ENCODE data around the gene HAT1. TPM values are rescaled to one million over a fixed set of nuclear protein-coding genes. Genes with fewer than 3 reads are reported as not detected.

HAT1 gene
- total and polyA plus RNA-seq, 9 donors, result 22.7 to 46.1 (median 33.3) TPM

GRCh38 chr2:172031536-172031935 lies 109.3 kb downstream of the HAT1 start:
- Histone ChIP-seq H3K9me3 (no peaks in the 10 kb centered on the region), H3K4me3 (no peak overlapping the region), H3K27ac (no peak overlapping the region), H3K27me3 (no peaks in the 10 kb centered on the region), H3K36me3 (no peaks in the 10 kb centered on the region), H3K4me1 (ENCODE audit: insufficient read depth) (no peaks in the 10 kb centered on the region)
- intact Hi-C loops (cut with DNase I), result no loop called here
- no peak for TF ChIP-seq EP300 (IDR thresholded peaks at IDR 0.05)
- TF ChIP-seq POLR2A (IDR thresholded peaks at IDR 0.05), result no peak
- no peak for TF ChIP-seq CTCF (IDR thresholded peaks at IDR 0.05)
- WGBS, 3 donors, result 57 to 64% (median 62%) methylated on average over 4 of the region's 4 CpGs
- DNase-seq, result no peak

Other genes starting within 250 kb of the HAT1 start
- gene DYNC1I2, start 235.0 kb upstream of the HAT1 start, total RNA-seq, result 10 to 100 TPM; 69.9 to 91.6 (median 81.4) TPM
- gene DYNC1I2, start 235.0 kb upstream of the HAT1 start, polyA plus RNA-seq, result 100 to 1,000 TPM in 1 of 2 donors, 10 to 100 TPM in 1; 82.4 to 118 TPM
- 10 to 100 TPM; 15.6 to 34.1 (median 23.6) TPM for gene SLC25A12, start 28.2 kb upstream of the HAT1 start, total RNA-seq
- gene SLC25A12, start 28.2 kb upstream of the HAT1 start, polyA plus RNA-seq, result 10 to 100 TPM; 18.5 to 21.6 TPM
- 10 to 100 TPM in 5 of 7 donors, 1 to 10 TPM in 2; 8.5 to 14.3 (median 11.2) TPM for gene METAP1D, start 77.5 kb downstream of the HAT1 start, total RNA-seq
- 1 to 10 TPM; 7.0 to 9.8 TPM for gene METAP1D, start 77.5 kb downstream of the HAT1 start, polyA plus RNA-seq
- under 1 TPM in 2 of 7 donors, not detected in 5; 0.15 to 0.20 TPM for gene DLX1, start 163.0 kb downstream of the HAT1 start, total RNA-seq
- under 1 TPM; 0.07 to 0.18 TPM for gene DLX1, start 163.0 kb downstream of the HAT1 start, polyA plus RNA-seq
- gene DLX2, start 180.4 kb downstream of the HAT1 start, total RNA-seq, result under 1 TPM in 1 of 7 donors, not detected in 6; 0.12 TPM
- gene DLX2, start 180.4 kb downstream of the HAT1 start, polyA plus RNA-seq, result not detected

Measured in ovary (tissue), 9 donors.